CD4-positive, alpha-beta T cell treated with Interleukin-4 for 1 hour (primary cell): ENCODE results near the gene RNF34.
A peak's percentile ranks its signal among the peaks of the same experiment; 100 is the strongest.

Source experiments
- DNase-seq, 2 donors: peaks; one replicate each; pipeline ENCODE4 v3.0.0-alpha.2; 2020 to 2022

RNF34 gene

DNA sequence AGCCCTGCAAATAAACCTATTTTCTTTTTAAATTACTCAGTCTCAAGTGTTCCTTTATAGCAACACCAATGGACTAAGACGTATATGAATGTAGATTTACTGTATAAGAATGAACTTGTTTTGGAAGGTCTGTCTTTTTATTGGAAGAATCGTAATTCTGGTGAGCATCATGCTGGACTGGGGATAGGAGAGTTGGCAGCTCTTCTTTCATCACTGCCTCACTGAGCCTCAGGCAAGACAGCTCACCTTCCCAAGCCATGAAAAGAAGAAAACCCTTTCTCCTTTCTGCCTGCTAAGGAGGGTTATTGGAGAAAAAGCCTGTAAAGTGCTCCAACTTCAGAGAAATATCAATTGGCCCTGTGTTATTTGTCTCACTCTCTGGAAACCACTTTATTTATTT is 9.1 kb upstream of the RNF34 start:
- no peak for DNase-seq

DNA sequence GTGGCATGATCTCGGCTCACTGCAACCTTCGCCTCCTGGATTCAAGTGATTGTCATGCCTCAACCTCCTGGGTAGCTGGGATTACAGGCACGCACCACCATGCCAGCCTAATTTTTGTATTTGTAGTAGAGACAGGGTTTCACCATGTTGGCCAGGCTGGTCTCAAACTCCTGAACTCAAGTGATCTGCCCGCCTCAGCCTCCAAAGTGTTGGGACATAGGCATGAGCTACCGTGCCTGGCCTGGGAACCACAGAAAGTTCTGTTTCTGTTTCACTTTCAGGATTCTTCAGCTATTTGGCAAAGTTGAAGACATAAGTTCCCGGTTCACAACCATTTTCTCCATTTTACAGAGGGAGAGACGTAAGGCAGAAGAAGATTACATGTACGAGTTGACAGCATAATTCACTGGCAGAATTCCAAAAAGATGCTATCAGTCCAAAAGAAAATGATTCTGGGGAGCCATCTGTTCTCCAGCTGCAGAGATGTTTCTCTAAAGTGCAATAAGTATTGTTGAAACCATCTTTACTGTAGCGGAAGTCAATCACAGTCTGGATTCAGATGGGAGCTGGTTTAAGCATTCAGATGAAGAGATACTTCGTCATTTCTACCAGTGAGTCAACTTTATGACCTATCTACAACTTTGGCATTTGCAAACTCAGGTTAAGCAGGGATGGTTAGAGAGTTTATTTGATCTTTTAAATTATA is 8.1 kb upstream of the RNF34 start:
- peak; percentile 29 to 37 for DNase-seq

DNA sequence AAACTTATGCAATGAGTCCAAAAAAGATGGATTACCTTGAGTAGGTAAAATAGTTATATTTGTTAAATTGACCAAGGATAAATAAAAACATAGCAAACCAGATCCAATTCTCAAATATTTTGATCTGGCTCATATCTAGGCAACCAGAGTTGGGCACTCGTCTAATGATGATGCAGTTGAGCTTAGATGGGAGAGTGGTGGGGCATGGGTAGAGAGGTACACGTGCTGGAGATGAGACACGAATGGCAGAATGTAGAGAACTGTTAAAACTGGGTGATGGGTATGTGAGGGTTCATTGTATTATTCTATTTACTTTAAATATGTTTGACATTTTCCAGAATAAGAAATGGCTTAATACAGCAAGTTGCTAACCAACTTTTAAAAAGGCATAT is 7.6 kb upstream of the RNF34 start:
- DNase-seq, result no peak

DNA sequence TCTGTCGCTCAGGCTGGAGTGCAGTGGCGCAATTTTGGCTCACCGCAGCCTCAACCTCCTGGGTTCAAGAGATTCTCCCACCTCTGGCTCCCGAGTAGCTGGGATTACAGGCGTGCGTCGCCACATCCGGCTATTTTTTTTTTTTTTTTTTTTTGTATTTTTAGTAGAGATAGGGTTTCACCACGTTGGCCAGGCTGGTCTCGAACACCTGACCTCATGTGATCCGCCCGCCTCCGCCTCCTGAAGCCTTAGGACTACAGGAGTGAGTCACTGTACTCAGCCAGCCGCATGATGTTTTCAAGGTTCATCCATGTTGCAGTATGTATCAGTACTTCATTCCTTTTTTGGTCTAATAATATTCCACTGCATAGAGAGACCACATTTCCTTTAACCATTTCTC is 2.4 kb upstream of the RNF34 start:
- no peak for DNase-seq

GRCh38 chr12:121398355-121398754 is 1.6 kb upstream of the RNF34 start:
- DNase-seq, result no peak

DNA sequence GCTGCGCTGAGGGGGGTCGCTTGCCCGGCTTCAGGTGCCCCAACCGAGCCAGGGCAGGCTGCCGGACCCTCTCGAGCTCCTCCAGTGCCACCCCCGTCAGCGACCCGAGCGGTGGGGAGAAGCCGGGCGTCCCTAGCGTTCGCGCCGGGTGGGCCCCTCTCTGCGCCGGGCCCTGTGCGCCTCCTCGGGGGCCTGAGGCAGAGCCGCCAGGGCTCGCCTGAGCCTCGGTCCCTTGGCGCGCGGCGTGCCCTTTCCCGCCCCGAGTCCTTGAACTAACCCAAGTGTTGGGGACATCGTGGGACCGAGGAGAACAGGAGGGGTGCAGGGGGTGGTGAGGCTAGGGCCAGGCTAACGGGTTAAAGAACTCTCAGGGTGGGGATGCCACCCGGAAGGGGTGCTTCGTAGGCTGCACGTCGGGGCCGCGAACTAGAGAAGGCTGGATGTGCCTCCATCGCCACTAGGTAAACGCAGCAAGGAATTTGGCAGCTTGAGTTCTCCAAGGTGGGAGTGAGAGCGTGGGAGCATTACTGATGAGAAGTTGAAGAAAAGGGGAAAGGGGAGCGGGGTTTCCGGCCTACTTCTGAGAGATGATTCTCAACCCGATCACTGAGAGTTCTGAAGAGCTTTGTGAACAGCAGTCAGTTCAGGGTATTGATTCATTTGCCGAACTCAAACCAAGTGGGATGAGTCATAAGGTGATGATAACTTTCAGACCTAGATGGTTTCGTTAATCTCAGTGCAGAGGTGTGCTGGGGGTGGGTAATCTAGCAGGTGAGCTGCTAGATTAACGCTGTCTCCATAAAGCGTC is 618 bp downstream of the RNF34 start:
- peak; percentile 48 to 70 for DNase-seq

- DNase-seq, result no peak
Observed at GRCh38 chr12:121403721-121404120, 3.8 kb downstream of the RNF34 start.

- DNase-seq, result no peak
Observed at GRCh38 chr12:121404734-121405133, 4.8 kb downstream of the RNF34 start.

GRCh38 chr12:121405211-121405610 is 5.3 kb downstream of the RNF34 start:
- no peak for DNase-seq

DNA sequence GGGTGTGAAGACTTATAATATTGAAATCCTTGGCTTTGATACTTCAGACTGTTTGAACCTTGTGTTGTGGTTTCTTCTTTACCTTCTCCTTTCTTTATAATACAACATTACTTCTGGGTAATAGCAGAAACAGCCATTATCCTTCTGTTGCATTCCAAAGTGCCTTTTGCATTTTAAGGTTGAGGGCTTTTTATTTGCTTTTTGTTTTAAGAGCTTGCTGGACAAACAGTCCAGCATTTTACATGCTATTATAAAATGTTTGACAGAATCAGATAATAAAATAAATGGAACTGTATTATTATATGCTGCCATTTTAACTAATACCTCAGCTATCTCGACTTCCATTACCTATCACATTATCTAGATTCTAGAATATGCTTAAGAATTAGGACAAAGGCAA is 14.0 kb downstream of the RNF34 start:
- DNase-seq, result no peak

DNA sequence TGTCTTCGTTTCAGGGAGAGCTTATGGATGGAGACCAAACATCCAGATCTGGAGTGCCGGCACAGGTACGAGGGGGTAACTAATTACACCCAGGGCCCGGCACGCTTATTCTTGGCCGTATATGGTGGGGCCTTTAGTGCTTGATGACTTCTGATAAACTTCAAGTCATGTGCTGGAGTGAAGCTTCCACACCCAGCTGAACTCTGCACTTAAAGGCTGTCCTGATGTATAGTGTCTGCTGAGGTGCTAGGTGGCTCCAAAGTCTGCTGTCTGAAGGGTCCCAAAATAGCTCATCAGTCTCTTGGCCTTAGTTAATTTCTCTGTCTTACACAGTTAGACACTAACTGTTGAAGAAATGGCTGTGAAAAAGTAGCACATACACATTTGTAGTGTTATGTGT is 17.9 kb downstream of the RNF34 start:
- no peak for DNase-seq

DNA sequence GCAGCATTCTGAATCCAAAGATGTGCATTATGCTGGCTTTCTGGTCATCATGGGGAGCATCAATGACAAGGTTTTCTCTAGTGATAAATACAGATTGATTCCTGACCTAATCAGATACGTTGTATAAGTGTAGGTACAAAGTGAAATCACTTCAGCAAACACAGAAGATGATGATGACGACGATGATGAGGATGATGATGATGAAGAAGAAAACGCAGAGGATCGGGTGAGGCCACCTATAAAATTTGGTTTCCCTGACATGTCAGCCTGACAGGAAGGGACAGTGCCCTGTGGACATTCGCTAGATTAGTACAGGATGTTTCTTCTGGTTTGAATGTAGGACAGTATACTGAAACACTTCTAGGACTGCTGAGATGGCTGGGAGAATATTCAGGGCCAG is 20.2 kb downstream of the RNF34 start:
- DNase-seq, result no peak

- no peak for DNase-seq
Observed at GRCh38 chr12:121423253-121423652, 23.3 kb downstream of the RNF34 start.

- no peak for DNase-seq
Observed at GRCh38 chr12:121423682-121424623, 24.0 kb downstream of the RNF34 start.

DNA sequence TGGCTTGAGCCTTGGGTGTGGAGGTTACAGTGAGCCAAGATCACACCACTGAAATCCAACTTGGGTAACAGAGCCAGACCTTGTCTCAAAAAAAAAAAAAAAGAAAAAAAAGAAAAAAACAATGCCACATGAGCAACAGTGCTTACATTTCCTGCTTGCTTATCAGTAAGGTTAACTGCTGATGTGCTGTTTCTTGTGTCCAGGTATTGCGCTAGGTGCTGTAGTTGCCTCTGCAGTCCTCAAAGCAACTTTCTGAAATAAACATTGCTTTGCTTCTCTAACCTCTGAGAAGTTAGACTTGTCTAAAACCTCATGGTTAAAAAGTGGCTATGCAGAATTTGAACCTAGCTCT is 24.7 kb downstream of the RNF34 start:
- DNase-seq, result no peak

DNA sequence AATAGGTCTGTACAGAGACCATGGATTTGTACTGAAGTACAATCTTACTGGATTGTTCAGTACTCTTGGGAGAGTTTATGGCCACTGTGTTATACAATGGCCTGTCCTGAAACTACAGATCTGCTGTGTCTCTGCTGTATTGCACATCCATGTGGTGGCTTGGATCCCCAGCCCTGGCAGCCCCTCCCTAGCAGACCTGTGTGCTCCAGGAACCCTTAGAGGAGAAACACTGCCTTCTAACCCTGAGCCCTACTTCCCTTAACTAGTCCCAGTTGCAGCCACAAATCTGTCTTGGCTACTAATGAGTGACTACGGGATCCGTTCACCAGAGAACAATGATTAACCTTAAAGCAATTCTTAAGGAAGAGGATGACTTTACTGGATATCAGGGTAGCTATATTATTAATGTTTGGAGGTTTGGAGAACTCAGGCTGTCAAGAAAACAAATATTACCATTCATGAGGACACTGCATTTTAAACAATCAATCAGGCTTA is 27.7 kb downstream of the RNF34 start:
- no peak for DNase-seq

GRCh38 chr12:121428883-121429282 is 29.0 kb downstream of the RNF34 start:
- DNase-seq, result no peak

GRCh38 chr12:121430833-121431415 is 31.0 kb downstream of the RNF34 start:
- DNase-seq, result no peak

GRCh38 chr12:121432740-121433480 is 33.0 kb downstream of the RNF34 start:
- no peak for DNase-seq

DNA sequence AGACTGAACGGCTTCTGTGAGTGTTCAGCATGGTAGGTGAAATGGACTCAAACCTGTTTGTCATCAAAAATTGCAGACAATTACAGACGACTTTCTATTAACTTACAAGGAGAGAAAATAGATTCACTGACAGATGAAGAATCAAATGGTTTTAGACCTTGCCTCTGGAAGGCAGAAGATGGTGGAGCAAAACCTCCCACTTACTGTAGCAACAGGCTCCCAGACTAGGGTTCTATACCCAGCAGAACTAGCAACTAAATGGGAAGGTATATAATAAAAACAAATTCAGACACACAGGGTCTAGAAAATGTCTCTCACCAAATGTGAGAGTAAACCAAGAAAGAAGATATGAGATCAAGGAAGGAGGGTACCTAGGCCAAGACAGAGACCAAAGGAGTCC is 36.8 kb downstream of the RNF34 start:
- DNase-seq, result no peak

GRCh38 chr12:121438905-121439304 is 39.0 kb downstream of the RNF34 start:
- DNase-seq, result no peak

GRCh38 chr12:121439715-121440114 is 39.8 kb downstream of the RNF34 start:
- no peak for DNase-seq
